ENCODE results near the gene USP17L30.
"Not testable (repeated sequence)": the region's sequence is repeated elsewhere in the genome, so short reads cannot be mapped to it uniquely, and the experiment has no call there.

Gene USP17L30, protein sequence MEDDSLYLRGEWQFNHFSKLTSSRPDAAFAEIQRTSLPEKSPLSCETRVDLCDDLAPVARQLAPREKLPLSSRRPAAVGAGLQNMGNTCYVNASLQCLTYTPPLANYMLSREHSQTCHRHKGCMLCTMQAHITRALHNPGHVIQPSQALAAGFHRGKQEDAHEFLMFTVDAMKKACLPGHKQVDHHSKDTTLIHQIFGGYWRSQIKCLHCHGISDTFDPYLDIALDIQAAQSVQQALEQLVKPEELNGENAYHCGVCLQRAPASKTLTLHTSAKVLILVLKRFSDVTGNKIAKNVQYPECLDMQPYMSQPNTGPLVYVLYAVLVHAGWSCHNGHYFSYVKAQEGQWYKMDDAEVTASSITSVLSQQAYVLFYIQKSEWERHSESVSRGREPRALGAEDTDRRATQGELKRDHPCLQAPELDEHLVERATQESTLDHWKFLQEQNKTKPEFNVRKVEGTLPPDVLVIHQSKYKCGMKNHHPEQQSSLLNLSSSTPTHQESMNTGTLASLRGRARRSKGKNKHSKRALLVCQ

DNA sequence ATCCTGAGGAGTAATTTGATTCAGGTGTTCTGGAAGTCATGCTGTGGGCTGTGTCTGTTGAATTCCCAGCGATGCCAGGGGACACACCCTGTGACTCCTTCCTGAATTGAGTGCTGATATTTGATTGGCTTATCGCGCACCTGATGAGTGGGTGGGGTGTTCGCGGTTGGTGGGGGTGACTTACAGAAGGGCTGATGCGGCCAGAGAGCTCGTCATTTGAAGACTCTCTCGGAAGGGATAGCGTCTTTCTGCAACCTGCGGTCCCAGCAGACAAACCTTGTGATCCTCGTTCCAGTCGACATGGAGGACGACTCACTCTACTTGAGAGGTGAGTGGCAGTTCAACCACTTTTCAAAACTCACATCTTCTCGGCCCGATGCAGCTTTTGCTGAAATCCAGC lies at the start of gene USP17L30:
USP17L30 (plus strand) TSS at position 301 of the 400 bp plus-strand sequence; CDS start at position 301, 0 bp downstream.
- in situ Hi-C loops (cut with HindIII; ENCODE audit: low sequenced_read_pairs) = not testable (repeated sequence)

DNA sequence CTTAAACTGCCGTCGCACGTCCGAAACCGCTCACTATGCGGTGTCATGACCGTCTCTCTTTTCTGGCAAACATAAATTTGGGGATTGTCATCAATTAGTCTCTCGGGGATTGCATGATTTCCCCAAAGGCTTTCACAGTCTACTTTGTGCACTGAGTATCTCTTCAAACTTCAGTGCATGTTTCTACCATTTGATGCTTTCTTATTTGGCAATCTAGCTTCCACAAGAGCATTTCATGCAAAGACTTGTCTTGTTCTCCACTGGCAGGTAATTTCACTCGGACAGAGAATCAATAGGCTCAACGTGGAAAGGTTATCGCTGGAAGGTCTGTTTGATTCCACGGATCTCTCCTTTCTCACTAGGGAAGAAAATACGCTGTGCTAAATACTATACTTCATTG lies 38.7 kb upstream of the USP17L30 start:
- in situ Hi-C loops (cut with HindIII; ENCODE audit: low sequenced_read_pairs) = not testable (repeated sequence)

DNA sequence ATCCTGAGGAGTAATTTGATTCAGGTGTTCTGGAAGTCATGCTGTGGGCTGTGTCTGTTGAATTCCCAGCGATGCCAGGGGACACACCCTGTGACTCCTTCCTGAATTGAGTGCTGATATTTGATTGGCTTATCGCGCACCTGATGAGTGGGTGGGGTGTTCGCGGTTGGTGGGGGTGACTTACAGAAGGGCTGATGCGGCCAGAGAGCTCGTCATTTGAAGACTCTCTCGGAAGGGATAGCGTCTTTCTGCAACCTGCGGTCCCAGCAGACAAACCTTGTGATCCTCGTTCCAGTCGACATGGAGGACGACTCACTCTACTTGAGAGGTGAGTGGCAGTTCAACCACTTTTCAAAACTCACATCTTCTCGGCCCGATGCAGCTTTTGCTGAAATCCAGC lies 38.1 kb upstream of the USP17L30 start, which contains the start of gene USP17L24:
USP17L24 (plus strand) TSS at position 301 of the 400 bp plus-strand sequence; CDS start at position 301, 0 bp downstream.
- in situ Hi-C loops (cut with HindIII; ENCODE audit: low sequenced_read_pairs) = not testable (repeated sequence)

DNA sequence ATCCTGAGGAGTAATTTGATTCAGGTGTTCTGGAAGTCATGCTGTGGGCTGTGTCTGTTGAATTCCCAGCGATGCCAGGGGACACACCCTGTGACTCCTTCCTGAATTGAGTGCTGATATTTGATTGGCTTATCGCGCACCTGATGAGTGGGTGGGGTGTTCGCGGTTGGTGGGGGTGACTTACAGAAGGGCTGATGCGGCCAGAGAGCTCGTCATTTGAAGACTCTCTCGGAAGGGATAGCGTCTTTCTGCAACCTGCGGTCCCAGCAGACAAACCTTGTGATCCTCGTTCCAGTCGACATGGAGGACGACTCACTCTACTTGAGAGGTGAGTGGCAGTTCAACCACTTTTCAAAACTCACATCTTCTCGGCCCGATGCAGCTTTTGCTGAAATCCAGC lies 33.3 kb upstream of the USP17L30 start, which contains the start of gene USP17L25:
USP17L25 (plus strand) TSS at position 301 of the 400 bp plus-strand sequence; CDS start at position 301, 0 bp downstream.
- in situ Hi-C loops (cut with HindIII; ENCODE audit: low sequenced_read_pairs) = not testable (repeated sequence)

DNA sequence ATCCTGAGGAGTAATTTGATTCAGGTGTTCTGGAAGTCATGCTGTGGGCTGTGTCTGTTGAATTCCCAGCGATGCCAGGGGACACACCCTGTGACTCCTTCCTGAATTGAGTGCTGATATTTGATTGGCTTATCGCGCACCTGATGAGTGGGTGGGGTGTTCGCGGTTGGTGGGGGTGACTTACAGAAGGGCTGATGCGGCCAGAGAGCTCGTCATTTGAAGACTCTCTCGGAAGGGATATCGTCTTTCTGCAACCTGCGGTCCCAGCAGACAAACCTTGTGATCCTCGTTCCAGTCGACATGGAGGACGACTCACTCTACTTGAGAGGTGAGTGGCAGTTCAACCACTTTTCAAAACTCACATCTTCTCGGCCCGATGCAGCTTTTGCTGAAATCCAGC lies 28.6 kb upstream of the USP17L30 start, which contains the start of gene USP17L26:
USP17L26 (plus strand) TSS at position 301 of the 400 bp plus-strand sequence; CDS start at position 301, 0 bp downstream.
- in situ Hi-C loops (cut with HindIII; ENCODE audit: low sequenced_read_pairs) = not testable (repeated sequence)

DNA sequence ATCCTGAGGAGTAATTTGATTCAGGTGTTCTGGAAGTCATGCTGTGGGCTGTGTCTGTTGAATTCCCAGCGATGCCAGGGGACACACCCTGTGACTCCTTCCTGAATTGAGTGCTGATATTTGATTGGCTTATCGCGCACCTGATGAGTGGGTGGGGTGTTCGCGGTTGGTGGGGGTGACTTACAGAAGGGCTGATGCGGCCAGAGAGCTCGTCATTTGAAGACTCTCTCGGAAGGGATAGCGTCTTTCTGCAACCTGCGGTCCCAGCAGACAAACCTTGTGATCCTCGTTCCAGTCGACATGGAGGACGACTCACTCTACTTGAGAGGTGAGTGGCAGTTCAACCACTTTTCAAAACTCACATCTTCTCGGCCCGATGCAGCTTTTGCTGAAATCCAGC lies 23.8 kb upstream of the USP17L30 start, which contains the start of gene USP17L5:
USP17L5 (plus strand) TSS at position 301 of the 400 bp plus-strand sequence; CDS start at position 301, 0 bp downstream.
- in situ Hi-C loops (cut with HindIII; ENCODE audit: low sequenced_read_pairs) = not testable (repeated sequence)

DNA sequence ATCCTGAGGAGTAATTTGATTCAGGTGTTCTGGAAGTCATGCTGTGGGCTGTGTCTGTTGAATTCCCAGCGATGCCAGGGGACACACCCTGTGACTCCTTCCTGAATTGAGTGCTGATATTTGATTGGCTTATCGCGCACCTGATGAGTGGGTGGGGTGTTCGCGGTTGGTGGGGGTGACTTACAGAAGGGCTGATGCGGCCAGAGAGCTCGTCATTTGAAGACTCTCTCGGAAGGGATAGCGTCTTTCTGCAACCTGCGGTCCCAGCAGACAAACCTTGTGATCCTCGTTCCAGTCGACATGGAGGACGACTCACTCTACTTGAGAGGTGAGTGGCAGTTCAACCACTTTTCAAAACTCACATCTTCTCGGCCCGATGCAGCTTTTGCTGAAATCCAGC lies 19.1 kb upstream of the USP17L30 start, which contains the start of gene USP17L27:
USP17L27 (plus strand) TSS at position 301 of the 400 bp plus-strand sequence; CDS start at position 301, 0 bp downstream.
- in situ Hi-C loops (cut with HindIII; ENCODE audit: low sequenced_read_pairs) = not testable (repeated sequence)

DNA sequence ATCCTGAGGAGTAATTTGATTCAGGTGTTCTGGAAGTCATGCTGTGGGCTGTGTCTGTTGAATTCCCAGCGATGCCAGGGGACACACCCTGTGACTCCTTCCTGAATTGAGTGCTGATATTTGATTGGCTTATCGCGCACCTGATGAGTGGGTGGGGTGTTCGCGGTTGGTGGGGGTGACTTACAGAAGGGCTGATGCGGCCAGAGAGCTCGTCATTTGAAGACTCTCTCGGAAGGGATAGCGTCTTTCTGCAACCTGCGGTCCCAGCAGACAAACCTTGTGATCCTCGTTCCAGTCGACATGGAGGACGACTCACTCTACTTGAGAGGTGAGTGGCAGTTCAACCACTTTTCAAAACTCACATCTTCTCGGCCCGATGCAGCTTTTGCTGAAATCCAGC lies 14.3 kb upstream of the USP17L30 start, which contains the start of gene USP17L28:
USP17L28 (plus strand) TSS at position 301 of the 400 bp plus-strand sequence; CDS start at position 301, 0 bp downstream.
- in situ Hi-C loops (cut with HindIII; ENCODE audit: low sequenced_read_pairs) = not testable (repeated sequence)

DNA sequence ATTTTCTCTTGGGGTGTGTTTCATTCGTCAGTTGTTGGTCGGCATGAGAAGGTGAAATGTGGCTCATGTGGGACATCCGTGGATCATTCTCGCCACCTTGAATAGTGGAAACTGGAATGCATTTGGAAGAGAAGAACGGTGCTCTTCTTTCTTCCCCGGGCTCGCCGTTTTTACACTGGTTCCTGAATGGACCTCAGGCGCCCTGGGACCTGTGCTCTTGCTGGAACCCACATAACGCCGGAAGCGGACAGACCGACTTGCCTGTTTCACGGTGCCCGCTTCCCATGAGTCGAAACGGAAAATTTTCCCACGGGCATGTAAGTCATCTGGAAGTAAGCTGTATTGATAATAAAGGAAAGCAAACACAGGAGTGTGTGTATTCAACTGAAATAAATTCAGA lies 12.1 kb upstream of the USP17L30 start:
- in situ Hi-C loops (cut with HindIII; ENCODE audit: low sequenced_read_pairs) = not testable (repeated sequence)

DNA sequence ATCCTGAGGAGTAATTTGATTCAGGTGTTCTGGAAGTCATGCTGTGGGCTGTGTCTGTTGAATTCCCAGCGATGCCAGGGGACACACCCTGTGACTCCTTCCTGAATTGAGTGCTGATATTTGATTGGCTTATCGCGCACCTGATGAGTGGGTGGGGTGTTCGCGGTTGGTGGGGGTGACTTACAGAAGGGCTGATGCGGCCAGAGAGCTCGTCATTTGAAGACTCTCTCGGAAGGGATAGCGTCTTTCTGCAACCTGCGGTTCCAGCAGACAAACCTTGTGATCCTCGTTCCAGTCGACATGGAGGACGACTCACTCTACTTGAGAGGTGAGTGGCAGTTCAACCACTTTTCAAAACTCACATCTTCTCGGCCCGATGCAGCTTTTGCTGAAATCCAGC lies 9.6 kb upstream of the USP17L30 start, which contains the start of gene USP17L29:
USP17L29 (plus strand) TSS at position 301 of the 400 bp plus-strand sequence; CDS start at position 301, 0 bp downstream.
- in situ Hi-C loops (cut with HindIII; ENCODE audit: low sequenced_read_pairs) = not testable (repeated sequence)

DNA sequence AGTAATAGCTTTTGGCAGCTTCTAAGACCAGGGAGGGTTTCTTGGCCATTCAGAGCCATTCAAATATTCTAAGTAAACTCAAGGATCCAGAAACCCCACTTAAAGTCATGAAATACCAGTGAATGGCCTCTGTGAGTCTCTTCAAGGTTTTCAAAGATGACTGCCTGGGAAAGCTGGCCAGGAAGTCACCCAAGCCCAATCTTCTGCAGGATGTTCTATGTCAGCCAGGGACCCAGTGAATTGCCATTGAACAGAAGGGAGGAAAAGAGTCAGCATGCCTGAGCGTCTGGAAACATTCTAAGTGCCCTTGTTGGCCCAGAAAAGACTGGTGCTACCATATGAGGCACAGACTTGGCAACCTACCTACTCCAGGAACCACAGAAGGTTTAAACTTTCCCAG lies 17.0 kb downstream of the USP17L30 start:
- in situ Hi-C loops (cut with HindIII; ENCODE audit: low sequenced_read_pairs) = not testable (repeated sequence)

DNA sequence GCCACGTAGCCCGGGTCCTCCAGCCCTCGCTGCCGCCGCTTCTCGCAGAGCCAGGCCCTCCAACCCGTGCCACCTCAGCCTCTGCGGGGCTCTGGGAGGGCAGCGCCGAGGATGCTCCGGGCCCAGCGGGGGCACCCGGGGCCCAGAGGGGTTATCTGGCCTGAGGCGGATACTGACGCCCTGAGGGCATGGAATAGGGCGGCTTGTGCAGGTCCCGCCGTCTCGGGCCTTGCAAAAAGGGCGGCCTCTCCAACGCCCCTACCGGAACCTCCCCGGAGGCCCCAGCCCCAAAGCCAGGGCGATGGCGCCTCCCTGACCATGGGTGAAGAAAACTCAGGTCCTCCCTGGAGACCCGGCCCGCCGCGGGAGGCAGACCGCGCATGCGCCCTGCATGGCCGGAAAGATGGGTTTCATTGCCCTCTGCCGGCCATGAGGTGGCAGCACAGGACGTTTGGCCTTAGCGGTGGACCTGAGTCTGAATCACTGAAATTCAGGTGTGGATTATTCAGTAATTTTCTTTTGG lies 18.1 kb downstream of the USP17L30 start:
- in situ Hi-C loops (cut with HindIII; ENCODE audit: low sequenced_read_pairs) = not testable (repeated sequence)

DNA sequence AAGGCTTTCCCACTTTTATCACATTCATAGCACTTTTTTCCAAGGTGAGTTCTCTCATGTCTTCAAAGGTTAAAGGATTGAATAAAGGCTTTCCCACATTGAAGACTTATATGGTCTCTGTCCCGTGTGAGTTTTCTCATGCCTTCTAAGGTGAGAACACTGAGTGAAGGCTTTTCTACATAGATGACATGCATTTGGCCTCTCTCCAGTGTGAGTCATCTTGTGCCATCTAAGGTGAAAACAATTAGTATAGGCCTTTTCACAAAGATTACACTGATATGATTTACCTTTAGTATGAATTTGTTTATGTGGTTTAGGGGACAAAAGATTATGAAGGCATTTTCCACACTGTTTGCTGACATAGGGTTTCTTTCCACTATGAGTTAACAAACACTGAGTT lies 21.2 kb downstream of the USP17L30 start:
- in situ Hi-C loops (cut with HindIII; ENCODE audit: low sequenced_read_pairs) = no loop called here

DNA sequence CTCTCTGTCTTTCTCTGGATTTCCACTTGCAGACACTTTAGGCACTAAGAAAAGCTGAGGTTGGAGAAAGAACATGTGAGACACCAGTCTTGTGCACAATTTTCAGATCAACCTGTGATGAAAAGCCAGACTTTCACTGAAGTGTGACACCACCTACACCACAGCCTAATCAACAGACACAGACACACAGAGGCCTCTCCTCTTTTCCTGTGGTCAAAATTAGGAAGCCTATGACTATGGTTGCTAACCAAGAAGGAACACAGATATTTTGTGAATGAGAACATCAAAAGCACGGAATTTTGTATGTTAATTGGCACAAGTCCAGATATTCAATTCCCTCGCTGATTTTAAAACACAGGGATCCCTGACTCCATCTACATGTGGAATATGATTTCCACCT lies 26.1 kb downstream of the USP17L30 start:
- in situ Hi-C loops (cut with HindIII; ENCODE audit: low sequenced_read_pairs) = not testable (repeated sequence)

DNA sequence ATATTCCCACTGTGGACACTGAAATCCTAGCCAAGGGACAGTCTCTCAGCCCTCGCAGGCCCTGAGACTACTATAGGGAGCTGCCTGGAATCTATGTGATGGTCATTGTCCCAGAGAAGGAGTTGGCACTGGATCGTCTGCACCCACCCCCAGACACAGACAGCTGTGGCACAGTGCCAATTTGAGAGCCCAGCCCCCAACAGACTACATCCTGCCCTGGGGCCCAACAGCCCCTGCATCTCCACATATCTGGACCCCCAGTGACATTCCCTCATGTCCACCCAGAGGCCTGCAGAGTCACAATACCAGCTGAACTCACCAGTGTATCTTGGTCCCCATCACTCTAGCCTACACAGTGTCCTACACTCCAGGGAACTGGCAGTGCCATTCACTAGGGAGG lies 42.8 kb downstream of the USP17L30 start:
- in situ Hi-C loops (cut with HindIII; ENCODE audit: low sequenced_read_pairs) = not testable (repeated sequence)

DNA sequence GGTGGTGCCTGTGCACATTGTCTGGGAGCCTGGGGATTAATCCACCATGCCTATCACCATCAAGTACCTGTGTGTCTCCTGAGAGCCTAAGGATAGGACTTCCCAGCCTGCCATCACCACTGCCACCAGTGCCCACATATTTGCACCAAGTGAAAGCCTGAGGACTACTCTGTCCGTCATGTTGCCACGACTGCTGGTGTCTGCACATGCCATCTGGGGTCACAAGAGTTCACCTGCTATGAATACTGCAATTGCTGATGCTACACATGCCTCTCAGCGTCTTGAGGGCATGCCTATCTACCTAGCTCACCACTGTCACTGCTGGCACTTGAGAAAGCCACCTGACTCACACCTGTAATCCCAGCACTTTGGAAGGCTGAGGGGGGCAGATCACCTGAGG lies 43.6 kb downstream of the USP17L30 start:
- in situ Hi-C loops (cut with HindIII; ENCODE audit: low sequenced_read_pairs) = not testable (repeated sequence)

DNA sequence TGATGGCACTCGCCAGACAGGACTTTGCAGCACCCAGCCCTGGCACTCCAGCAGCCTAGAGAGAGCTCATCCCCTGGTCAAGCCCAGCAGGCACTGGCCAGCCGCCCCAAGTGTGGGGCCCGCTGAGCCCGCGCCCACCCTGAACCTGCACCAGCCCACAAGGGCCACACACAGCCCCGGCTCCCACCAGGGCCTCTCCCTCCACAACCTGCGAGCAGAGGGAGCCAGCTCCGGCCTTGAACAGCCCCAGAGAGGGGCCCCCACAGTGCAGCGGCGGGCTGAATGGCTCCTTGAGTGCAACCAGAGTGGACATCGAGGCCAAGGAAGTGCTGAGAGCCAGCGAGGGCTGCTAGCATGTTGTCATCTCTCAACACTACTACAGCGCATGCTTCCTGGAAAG lies 46.9 kb downstream of the USP17L30 start:
- in situ Hi-C loops (cut with HindIII; ENCODE audit: low sequenced_read_pairs) = no loop called here
